NCI-H774 (cell line): ENCODE measurements around the gene ZNF469.

Experiments
- DNase-seq: peaks from one replicate; lab custom pipeline; 2025; lab: John Stamatoyannopoulos, UW

Gene ZNF469

DNA sequence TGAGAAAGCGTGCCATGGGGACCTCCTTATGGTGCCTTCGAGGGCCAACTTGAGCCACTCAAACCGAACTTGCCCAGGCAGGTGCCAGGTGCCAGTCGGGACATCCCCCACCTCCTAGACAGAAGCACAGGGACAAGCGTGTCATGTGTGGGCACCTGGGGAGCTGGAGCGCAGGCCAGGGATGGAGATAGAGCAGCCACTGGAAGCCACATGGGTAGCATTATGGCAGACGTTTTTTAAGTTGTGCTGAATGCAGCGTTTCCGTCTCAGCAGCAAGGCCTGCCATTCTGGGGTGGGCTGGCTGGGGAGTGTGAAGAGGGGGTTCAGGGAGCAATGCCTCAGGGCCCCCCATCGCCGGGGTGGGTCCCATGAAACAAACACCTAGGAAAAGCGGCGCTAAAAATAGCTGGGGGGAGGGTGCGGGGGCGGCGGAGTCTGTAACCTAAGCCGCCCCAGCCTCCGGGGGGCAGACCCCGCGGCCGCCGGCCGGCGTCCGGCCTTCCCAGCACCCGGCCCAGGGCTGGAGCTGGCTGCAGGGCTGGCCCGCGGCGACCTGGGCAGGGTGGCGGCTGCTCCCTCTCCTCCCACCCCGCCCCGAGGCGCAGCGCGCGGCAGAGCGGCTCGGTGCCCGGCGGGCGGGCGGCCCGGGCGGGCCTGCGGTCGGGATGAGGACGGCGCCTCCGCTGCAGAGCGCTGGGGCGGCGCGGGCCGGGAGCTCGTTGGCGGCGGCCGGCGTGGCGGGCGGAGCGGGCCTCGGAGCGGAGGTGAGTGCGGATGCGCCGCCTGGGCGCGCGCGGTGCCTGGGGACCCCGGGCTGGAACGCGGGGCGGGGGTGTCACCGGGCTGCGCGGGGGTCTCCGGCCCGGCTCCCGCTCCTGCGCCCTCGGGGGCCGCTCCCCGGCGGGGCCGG lies at the start of gene ZNF469:
TSS of gene ZNF469 (plus strand) at position 469 of the 910 bp plus-strand sequence. CDS start 44,512 bp downstream, outside the sequence.
- DNase-seq: no peak

DNA sequence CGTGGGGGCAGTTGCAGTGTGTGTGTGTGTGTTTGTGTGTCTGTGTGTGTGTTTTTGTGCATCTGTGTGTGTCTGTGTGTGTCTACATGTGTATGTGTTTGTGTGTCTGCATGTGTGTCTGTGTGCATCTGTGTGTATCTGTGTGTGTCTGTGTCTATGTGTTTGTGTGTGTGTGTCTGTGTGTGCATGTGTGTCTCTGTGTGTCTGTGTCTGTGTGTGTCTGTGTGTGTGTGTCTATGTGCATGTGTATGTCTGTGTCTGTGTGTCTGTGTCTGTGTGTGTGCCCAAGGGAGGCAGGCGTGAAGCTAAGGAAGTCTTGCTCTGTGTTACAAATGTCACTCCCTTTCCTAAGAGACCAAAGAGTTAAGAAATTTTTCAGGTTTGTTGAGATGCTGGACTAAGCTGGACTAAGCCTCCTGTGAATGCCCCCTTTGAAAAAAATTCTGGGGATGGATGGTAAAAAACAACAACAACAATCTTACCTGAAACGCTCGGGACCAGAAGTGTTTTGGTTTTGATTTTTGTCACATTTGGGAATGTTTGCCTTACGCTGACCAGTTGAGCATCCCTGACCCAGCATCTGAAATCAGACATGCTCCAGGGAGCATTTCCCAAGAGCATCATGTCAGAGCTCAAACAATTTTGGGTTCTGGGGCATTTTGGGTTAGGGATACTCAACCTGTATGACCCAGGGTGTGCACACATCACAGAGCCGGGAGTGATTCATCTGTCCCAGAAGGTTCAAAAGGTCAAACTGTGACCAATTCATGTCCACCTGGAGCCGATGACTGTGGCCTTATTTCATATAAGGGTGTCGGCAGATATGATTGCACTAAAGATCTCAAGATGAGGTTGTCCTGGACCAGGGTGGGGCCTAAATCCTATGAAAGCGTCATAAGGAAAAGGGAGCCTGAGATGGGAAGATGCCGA lies 48.6 kb upstream of the ZNF469 start:
- DNase-seq: no peak

- no peak for DNase-seq
Measured at GRCh38 chr16:88334778-88335720, 47.7 kb upstream of the ZNF469 start.

DNA sequence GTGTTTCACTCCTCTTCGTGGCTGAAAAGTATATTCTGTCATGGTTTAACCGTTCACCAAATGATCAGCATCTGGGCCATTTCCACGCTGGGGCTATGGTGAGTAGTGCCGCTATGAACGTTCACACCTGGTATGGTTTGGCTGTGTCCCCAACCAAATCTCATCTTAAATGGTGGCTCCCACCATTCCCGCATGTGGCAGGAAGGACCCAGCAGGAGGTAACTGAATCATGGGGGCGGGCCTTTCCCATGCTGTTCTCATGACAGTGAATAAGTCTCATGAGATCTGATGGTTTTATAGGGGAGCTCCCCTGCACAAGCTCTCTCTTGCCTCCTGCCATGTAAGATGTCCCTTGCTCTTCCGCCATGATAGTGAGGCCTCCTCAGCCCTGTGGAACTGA lies 45.7 kb upstream of the ZNF469 start:
- DNase-seq: no peak

GRCh38 chr16:88337538-88337937 lies 45.2 kb upstream of the ZNF469 start:
- no peak for DNase-seq

DNA sequence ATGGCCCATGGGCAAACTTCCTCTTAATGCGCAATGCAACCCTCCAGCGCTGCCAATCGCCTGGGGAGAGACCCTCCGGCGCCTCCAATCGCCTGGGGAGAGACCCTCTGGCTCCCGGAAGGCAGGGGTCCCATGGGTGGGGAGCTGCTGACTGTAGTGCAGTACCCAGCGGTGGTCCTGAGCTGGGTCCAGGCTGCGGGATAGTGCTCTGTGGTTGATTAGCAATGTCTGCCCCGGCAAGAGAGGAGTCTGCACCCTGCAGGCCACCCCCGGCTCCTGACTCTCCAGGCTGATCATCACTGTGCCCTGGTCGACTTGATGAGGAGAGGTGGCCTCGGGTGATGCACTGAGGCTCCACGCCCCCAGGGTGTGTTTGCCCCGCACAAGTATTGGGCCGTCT lies 44.6 kb upstream of the ZNF469 start:
- no peak for DNase-seq

DNA sequence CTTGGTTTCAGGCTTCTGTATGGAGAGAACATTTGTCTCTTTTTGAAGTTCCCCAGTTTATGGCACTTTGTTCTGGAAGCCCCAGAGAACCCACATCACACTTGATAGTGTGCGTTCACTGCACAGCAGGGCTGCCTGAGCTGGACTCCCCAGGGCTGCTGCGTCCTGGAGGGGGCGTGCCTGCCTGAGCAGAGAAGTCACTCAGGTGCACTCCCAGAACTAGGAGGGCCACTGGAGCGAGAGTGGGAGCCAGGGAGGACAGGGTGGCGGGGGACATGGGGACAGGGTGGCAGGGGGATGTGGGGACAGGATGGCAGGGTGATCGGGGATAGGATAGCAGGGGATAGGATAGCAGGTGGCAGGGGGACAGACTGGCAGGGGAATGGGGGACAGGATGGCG lies 43.9 kb upstream of the ZNF469 start:
- DNase-seq: no peak

DNA sequence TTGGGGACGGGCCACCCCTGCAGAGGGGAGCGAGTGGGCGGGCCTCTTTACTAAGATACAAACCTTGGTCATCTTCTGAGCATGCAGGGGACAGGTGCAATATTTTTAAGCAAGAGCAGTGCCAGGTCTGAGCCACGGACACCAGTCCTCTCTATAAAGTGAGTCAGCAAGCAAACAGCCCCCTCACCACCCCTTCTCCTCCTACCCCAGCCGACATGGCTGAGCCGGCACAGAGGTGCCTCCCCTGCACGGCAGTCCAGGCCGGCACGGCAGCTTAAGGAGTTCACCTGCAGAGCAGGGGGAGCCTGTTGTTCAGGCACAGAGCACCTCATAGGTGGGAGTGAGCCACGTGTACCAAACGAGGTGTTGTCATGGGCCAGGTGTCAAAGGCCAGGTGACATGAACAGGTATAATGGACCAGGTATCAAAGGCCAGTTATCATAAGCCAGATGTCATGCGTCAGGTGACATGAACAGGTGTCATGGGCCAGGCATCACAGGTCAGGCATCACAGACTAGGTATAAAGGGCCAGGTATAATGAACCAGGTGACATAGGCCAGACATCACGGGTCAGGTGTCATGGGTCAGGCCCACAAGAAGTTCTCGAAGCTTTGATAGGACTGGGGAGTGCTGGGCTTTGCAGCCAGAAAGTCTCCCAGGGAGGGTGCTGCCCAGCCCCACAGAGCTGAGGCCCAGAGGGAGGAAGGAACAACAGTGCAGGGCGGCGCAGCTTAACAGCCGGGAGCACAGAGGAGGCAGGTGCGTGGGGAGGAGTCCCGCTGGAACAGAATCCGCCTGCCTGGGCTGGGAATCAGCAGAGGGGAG lies 42.6 kb upstream of the ZNF469 start:
- DNase-seq: peak; percentile 2

DNA sequence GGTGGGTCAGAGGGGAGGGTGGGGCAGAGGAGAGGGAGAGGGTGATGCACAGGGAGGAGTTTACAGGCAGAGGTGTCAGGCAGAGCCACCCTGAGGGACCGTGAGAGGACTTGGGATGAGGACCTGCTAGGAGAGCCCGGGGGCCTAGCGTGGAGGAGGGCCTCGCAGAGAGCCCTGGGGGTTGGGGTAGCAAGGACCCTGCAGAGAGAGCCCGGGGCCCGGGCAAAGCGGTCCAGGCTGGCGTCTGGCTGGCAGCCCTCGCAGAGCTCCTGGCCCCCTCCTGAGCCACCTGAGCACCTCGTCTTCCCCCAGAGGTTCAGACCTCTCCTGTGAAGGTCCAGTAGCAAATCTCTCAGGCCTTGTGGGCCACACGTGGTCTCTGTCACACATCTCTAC lies 42.0 kb upstream of the ZNF469 start:
- no peak for DNase-seq

- DNase-seq: no peak
Measured at GRCh38 chr16:88341551-88342290, 41.0 kb upstream of the ZNF469 start.

DNA sequence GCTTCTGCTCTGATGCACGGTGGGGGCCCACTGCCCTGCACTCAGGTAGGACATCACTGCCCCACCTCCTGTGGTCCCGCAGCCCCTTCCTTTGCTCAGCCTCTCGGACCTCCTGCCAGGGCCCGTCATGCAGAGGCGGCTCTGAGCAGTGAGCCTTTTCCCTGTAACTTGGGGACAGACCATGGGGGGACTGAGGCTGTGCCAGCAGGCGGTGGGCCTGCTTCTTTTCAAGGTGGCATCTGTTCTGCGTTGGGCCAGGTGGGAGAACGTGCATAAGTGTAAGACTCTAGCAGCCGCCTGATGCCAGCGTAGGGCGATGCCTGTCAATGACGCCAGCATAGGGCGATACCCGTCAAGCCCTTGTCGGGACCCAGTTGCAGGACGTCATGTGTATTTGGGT lies 40.3 kb upstream of the ZNF469 start:
- no peak for DNase-seq

- no peak for DNase-seq
Measured at GRCh38 chr16:88343271-88343791, 39.4 kb upstream of the ZNF469 start.

DNA sequence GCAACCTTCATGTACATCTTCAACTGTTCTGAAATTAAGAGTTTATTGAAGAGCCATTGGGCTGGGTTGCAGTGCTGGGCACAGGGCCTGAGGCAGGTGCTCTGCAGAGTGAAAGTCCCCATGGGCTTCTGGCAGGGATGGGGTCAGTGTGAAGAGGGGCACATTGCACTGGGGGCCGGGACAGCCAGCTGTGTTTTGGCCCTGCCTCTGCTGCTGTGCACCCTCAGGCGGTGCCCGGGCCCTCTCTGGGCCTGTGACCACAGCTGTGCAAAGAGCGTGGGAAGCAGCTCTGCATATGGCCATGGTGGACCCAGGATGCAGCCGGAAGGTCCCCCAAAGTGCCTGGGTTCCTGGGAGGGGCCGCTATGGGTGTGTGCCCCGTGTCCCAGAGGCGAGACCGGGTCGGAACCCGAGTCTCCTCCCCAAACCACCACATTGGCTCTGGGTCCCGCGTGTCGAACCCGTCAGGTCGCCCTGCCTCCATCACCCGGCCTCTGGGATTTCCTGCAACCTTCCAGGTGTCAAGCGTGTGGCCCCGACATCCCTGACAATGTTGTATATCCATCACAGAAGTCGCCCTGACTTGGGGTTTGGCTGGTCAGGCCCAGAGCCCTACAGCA lies 38.2 kb upstream of the ZNF469 start:
- DNase-seq: no peak

DNA sequence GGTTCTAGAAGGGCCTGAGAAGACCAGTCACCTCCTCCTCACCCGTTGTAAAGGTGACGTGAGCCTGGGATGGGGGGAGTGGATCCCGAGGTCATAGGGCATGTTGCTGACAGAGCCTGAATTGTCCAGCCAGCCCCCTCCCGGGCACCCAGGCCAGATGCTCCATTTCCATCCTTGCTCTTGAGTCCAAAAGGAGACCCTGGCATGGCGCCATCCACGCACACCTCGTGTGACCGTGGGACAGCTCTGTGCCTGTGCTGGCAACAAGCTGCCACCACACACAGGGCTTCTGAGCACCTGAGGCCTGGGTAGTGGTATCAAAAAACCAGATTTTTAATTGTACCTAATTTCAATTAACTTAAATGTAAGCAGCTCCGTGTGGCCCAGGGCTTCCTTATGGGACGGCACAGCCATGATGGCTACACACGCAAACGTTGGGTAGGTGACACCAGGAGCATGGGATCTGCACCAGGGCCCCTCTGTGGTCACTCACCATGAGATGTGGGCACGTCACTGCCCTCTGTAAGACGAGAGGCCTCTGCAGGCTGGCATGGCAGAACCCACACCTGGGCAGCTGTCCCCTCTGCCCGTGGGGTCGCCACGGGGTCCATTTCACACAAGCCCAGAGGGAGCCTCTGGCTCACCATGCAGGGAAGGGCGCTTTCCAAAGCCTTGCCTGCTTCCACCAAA lies 37.6 kb upstream of the ZNF469 start:
- no peak for DNase-seq

- DNase-seq: no peak
Measured at GRCh38 chr16:88345721-88346560, 36.8 kb upstream of the ZNF469 start.

GRCh38 chr16:88346680-88347505 lies 35.9 kb upstream of the ZNF469 start:
- no peak for DNase-seq
